IPS DF 6.9 (cell line): ENCODE data around the gene POLE.

Experiments used
- DNase-seq: peaks from one replicate; pipeline ENCODE4 v3.0.0-alpha.2; 2013; ENCODE audit warnings: low read depth, low spot score
- H3K27ac ChIP-seq: one replicate; pipeline ENCODE4 v1.5.1; 2013; ENCODE audit warnings: low read length, control low read depth
- H3K27me3 ChIP-seq: 2 replicates; pipeline ENCODE4 v1.6.1; 2013; ENCODE audit warnings: mild to moderate bottlenecking, low read length; ENCODE audit not compliant: control insufficient read depth, insufficient read depth
- H3K36me3 ChIP-seq: 2 replicates; pipeline ENCODE4 v1.6.1; 2013; ENCODE audit warnings: low read length; ENCODE audit not compliant: control insufficient read depth, insufficient read depth
- H3K4me1 ChIP-seq: 2 replicates; pipeline ENCODE4 v1.6.1; 2013; ENCODE audit warnings: low read length; ENCODE audit not compliant: control insufficient read depth, insufficient read depth
- H3K4me3 ChIP-seq: 2 replicates; pipeline ENCODE4 v1.5.1; 2013; ENCODE audit warnings: mild to moderate bottlenecking, low read length
- H3K9me3 ChIP-seq: 2 replicates; pipeline ENCODE4 v1.6.1; 2013; ENCODE audit warnings: low read length, inconsistent platforms; ENCODE audit not compliant: control insufficient read depth, insufficient read depth
- WGBS: extraction: QIAGEN DNeasy Blood & Tissue Kit; methylation state at CpG from one replicate; pipeline ENCODE4 v1.1.7; 2013; ENCODE audit warnings: mixed read lengths, missing lambda C conversion rate; ENCODE audit not compliant: insufficient read length, insufficient coverage; 5-methylcytosine and 5-hydroxymethylcytosine counted together

The POLE gene

DNA sequence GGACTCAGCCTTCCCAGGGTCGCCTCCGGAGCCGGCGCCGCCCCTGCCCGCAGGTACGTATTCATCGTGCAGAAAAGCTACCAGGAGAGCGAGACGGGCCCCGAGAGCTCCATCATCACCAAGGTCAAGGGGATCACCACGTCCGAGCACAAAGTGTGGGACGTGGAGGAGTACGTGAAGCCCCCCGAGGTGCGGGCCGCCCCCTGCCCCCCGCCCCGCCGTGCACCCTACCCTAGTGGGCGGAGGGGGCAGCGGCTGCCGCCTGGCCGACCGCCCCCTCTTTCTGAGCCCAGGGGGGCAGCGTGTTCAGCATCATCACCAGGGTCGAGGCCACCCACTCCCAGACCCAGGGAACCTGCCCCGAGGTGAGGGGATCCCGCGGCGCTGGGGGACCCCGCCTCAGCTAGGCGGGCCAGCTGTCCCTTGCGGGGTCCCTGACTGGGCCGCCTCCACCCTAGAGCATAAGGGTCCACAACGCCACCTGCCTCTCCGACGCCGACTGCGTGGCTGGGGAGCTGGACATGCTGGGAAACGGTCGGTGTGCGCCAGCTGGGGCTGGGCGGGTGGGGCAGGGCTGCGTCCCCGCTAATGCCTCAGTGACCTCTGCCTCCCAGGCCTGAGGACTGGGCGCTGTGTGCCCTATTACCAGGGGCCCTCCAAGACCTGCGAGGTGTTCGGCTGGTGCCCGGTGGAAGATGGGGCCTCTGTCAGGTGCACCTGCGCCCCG is 67.6 kb downstream of the POLE start:
- Histone ChIP-seq H3K9me3 (no peaks in the 10 kb centered on the region), H3K4me1 (no peaks in the 10 kb centered on the region), H3K27ac (no peak overlapping the region), H3K4me3 (no peak overlapping the region), H3K27me3 (peaks cover 24% of the 10 kb centered on the region), H3K36me3 (peaks cover 5% of the 10 kb centered on the region)
- no CpG with 5 or more reads among the region's 53 CpGs for WGBS
- DNase-seq: no peak

- H3K27me3 ChIP-seq: peaks cover 24% of the 10 kb centered on the region
- DNase-seq: no peak
- WGBS: no CpG with 5 or more reads among the region's 28 CpGs
- H3K27ac ChIP-seq: no peak overlapping the region
- no peaks in the 10 kb centered on the region for H3K4me1 ChIP-seq
- no peak overlapping the region; the same call in 1 of the 2 replicates for H3K4me3 ChIP-seq
- no peaks in the 10 kb centered on the region for H3K9me3 ChIP-seq
- H3K36me3 ChIP-seq: no peaks in the 10 kb centered on the region; the same call in 1 of the 2 replicates
Observed at GRCh38 chr12:132619071-132619385, 68.1 kb downstream of the POLE start.

GRCh38 chr12:132618683-132619043 is 68.5 kb downstream of the POLE start, which contains the start of gene P2RX2:
TSS of gene P2RX2 (plus strand) at chr12:132618776. CDS start at chr12:132618817, 41 bp downstream.
- no peaks in the 10 kb centered on the region for H3K36me3 ChIP-seq
- H3K27me3 ChIP-seq: peaks cover 24% of the 10 kb centered on the region
- H3K27ac ChIP-seq: no peak within 1 kb of the TSS
- DNase-seq: no peak
- H3K4me1 ChIP-seq: no peaks in the 10 kb centered on the region
- WGBS: no CpG with 5 or more reads among the region's 49 CpGs
- no peaks in the 10 kb centered on the region for H3K9me3 ChIP-seq
- H3K4me3 ChIP-seq: peak within 1 kb of the TSS; percentile 58; the same call in 1 of the 2 replicates

DNA sequence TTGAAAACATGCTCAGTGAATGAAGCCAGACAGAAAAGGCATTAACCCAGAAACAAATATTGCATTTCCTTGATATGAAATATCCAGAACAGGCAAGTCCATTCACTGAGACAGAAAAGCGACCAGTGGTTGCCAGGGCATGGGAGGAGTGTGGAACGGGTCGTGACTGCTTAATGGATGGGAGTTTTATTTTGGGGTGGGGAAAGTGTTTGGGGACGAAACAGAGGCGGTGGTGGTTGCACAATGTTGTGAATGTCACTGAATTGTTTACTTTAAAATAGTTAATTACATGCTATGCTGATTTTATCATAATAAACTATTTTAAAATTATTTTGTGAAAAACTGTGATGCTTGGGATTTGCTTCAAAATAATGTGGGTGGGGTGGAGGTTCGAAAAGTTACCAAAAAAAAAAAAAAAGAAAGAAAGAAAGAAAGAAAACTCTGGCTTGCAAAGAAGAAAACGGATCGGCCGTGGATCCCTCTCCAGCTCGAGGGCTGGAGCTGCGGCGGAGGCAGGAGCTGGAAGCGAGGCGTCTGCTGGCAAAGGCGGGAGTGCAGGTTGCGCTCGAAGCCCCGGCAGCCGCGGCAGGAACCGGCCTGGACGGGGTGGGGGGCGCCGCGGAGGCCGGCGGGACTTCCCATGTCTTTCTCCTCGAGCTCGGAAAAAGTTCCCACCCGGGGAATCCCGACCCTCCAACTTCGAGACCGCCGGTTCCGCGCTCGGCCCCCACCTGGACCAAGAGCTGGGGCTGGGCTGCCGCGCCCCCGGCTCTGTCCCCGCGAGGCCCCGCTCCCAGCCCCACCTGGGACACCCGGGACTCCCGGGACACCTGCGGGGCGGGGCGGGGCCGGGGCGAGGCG is 69.1 kb downstream of the POLE start:
- Histone ChIP-seq H3K27ac (no peak overlapping the region), H3K27me3 (peaks cover 24% of the 10 kb centered on the region), H3K36me3 (no peaks in the 10 kb centered on the region), H3K9me3 (no peaks in the 10 kb centered on the region), H3K4me1 (no peaks in the 10 kb centered on the region), H3K4me3 (peak overlapping the region; percentile 58; the same call in 1 of the 2 replicates)
- 100% methylated on average over 1 of the region's 51 CpGs for WGBS
- no peak for DNase-seq

GRCh38 chr12:132617135-132617701 is 69.9 kb downstream of the POLE start:
- WGBS: no CpG with 5 or more reads among the region's 4 CpGs

DNA sequence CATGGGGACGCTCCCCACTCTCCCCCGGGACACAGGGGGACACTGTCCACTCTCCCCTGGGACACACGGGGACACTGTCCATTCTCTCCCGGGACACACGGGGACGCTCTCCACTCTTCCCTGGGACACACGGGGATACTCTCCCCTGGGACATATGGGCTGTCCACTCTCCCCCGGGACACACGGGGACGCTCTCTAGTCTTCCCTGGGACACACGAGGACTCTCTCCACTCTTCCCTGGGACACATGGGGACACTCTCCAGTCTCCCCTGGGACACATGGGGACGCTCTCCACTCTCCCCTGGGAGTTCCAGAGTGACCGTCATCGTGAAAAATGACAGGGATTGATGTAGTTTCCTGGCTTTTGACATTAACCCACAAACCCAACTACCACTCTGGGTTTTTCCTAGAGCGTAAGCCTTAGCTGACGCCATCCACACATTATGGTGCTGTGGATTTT is 71.5 kb downstream of the POLE start:
- no peak overlapping the region for H3K27ac ChIP-seq
- peaks cover 28% of the 10 kb centered on the region for H3K27me3 ChIP-seq
- DNase-seq: no peak
- no peaks in the 10 kb centered on the region for H3K36me3 ChIP-seq
- H3K9me3 ChIP-seq: no peaks in the 10 kb centered on the region; the same call in 1 of the 2 replicates
- no CpG with 5 or more reads among the region's 16 CpGs for WGBS
- no peak overlapping the region for H3K4me3 ChIP-seq
- H3K4me1 ChIP-seq: no peaks in the 10 kb centered on the region

More at GRCh38 chr12:132617135-132617701, 69.9 kb downstream of the POLE start:
- peaks cover 26% of the 10 kb centered on the region for H3K27me3 ChIP-seq
- no peak for DNase-seq
- H3K27ac ChIP-seq: no peak overlapping the region
- H3K36me3 ChIP-seq: no peaks in the 10 kb centered on the region
- H3K4me3 ChIP-seq: no peak overlapping the region
- no peaks in the 10 kb centered on the region for H3K4me1 ChIP-seq
- H3K9me3 ChIP-seq: no peaks in the 10 kb centered on the region

DNA sequence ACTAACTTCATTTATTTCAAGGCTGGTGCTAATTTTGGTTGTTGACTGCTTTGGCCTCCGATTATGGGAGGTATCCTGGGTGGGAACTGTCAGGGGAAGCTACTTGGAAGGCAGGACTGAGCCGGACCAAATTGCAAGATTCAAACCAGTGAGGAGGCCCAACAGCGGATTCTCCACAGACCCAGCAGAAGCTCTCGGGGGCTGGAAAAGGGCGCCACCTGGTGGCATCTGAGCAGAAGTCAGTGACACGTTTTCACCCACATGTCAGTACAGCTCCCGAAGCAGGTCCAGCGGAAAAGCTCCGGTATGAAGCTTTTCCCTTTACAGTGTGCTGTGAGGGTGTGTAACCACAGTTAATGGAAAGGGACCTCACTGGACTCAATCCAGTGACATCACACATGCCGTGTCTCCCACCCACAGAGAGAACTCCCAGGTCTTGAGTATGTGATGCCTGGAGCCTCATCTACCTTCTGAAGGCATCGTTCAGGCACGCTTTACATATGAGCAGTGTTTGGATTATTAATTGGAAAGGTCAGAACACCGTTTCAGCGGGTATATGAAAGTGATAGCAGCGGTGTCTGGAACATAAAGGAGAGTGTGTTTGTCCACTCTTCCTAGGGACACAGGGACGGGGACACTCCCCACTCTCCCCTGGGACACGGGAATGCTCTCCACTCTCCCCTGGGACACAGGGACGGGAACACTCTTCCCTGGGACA is 72.1 kb downstream of the POLE start:
- H3K9me3 ChIP-seq: no peaks in the 10 kb centered on the region; the same call in 1 of the 2 replicates
- H3K4me1 ChIP-seq: no peaks in the 10 kb centered on the region
- no CpG with 5 or more reads among the region's 18 CpGs for WGBS
- no peak overlapping the region for H3K27ac ChIP-seq
- H3K27me3 ChIP-seq: peaks cover 28% of the 10 kb centered on the region
- no peaks in the 10 kb centered on the region for H3K36me3 ChIP-seq
- peak; percentile 82 for DNase-seq
- no peak overlapping the region for H3K4me3 ChIP-seq

DNA sequence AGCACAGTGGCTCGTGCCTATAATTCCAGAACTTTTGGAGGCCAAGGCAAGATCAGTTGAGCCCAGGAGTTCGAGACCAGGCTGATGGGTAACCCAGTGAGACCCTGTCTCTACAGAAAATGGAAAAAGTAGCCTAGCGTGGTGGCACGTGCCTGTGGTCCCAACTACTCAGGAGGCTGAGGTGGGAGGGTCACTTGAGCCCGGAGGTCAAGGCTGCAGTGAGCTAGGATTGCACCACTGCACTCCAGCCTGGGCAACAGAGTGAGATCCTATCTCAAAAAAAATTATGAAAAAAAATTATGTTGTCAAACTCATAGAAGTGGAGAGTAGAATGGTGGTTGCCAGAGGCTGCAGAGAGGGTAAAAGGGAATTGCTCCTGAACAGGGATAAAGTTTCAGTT is 73.1 kb downstream of the POLE start:
- Histone ChIP-seq H3K27me3 (peaks cover 30% of the 10 kb centered on the region), H3K36me3 (no peaks in the 10 kb centered on the region), H3K27ac (no peak overlapping the region), H3K4me1 (no peaks in the 10 kb centered on the region), H3K4me3 (no peak overlapping the region), H3K9me3 (no peaks in the 10 kb centered on the region; the same call in 1 of the 2 replicates)
- DNase-seq: no peak
- WGBS: no CpG with 5 or more reads among the region's 5 CpGs

DNA sequence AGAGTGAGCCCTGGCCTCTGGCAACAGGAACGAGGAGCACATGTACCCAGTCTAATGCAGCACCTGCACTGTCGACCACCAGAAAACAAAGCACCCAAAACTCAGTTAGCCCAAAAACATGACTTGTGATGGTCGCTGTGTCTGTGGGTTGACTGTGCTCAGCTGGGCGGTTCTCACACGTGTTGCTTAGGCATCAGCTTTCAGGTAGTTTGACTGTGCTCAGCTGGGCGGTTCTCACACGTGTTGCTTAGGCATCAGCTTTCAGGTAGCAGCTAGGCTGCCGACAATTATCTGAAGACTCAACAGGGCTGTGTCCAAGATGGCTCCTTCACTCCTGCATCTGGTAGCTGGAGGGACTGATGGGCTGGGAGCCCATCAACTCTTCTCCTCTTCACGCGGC is 75.5 kb downstream of the POLE start:
- Histone ChIP-seq H3K4me3 (no peak overlapping the region), H3K27me3 (peaks cover 20% of the 10 kb centered on the region), H3K27ac (no peak overlapping the region), H3K4me1 (no peaks in the 10 kb centered on the region), H3K36me3 (no peaks in the 10 kb centered on the region), H3K9me3 (no peaks in the 10 kb centered on the region; the same call in 1 of the 2 replicates)
- DNase-seq: no peak
- no CpG with 5 or more reads among the region's 10 CpGs for WGBS
